SH-SY5Y (cell line): ENCODE measurements around the gene POU6F1.

Experiments used
- GATA2 ChIP-seq: IDR thresholded peaks from 2 replicates; pipeline ENCODE4 v1.6.1; 2011; ENCODE audit warnings: mild to moderate bottlenecking, low read depth, low read length
- GATA3 ChIP-seq: IDR thresholded peaks from 2 replicates; pipeline ENCODE4 v1.6.1; 2011; ENCODE audit warnings: low read depth, mild to moderate bottlenecking, low read length, moderate library complexity

DNA sequence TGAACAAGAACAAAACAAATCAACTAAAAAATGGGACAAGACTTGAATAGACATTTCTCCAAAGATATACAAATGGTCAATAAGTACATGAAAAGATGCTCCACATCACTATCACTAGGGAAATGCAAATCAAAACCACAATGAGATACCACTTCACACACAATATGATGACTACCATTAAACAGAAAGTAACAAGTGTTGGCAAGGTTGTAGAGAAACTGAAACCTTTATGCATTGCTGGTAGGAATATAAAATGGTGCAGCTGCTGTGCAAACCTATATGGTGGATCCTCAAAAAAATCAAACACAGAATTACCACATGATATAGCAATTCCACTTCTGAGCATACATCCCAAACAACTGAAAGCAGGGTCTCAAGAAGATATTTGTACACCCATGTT is 47.2 kb upstream of the POU6F1 start:
- TF ChIP-seq GATA2 (no peak), GATA3 (no peak)
